ENCODE measurements around the gene DDX59.

DDX59 gene

GRCh38 chr1:200669314-200670241 lies at the start of gene DDX59:
TSS of gene DDX59 (minus strand) at chr1:200669907. CDS start at chr1:200666740, 3,167 bp downstream.
- Histone ChIP-seq H3K36me3 (ENCODE audit: control insufficient read depth, low read depth, low read length) (peaks cover 4% of the 10 kb centered on the region), H3K4me1 (ENCODE audit: control insufficient read depth, low read depth, low read length) (peaks cover 19% of the 10 kb centered on the region), H3K9ac (ENCODE audit: low read length) (peak within 1 kb of the TSS; percentile 90), H3K27ac (ENCODE audit: low read length) (peak within 1 kb of the TSS; percentile 50), H3K9me3 (ENCODE audit: control insufficient read depth, low read depth, low read length) (no peaks in the 10 kb centered on the region), H3K4me3 (ENCODE audit: low read length) (peak within 1 kb of the TSS; percentile 76), H3K27me3 (ENCODE audit: control insufficient read depth, insufficient read depth, low read length) (no peaks in the 10 kb centered on the region)

GRCh38 chr1:200714504-200715187 lies 44.9 kb upstream of the DDX59 start:
- no peaks in the 10 kb centered on the region for H3K4me1 ChIP-seq (ENCODE audit: control insufficient read depth, low read depth, low read length)
- H3K27me3 ChIP-seq (ENCODE audit: control insufficient read depth, insufficient read depth, low read length) = no peaks in the 10 kb centered on the region
- H3K4me3 ChIP-seq (ENCODE audit: low read length) = no peak overlapping the region
- no peaks in the 10 kb centered on the region for H3K9me3 ChIP-seq (ENCODE audit: control insufficient read depth, low read depth, low read length)
- H3K27ac ChIP-seq (ENCODE audit: low read length) = no peak overlapping the region
- H3K9ac ChIP-seq (ENCODE audit: low read length) = no peak overlapping the region
- H3K36me3 ChIP-seq (ENCODE audit: control insufficient read depth, low read depth, low read length) = no peaks in the 10 kb centered on the region

- H3K4me1 ChIP-seq (ENCODE audit: control insufficient read depth, low read depth, low read length) = no peaks in the 10 kb centered on the region
- H3K27me3 ChIP-seq (ENCODE audit: control insufficient read depth, insufficient read depth, low read length) = no peaks in the 10 kb centered on the region
- H3K9ac ChIP-seq (ENCODE audit: low read length) = no peak overlapping the region
- no peak overlapping the region for H3K4me3 ChIP-seq (ENCODE audit: low read length)
- H3K27ac ChIP-seq (ENCODE audit: low read length) = no peak overlapping the region
- no peaks in the 10 kb centered on the region for H3K9me3 ChIP-seq (ENCODE audit: control insufficient read depth, low read depth, low read length)
- H3K36me3 ChIP-seq (ENCODE audit: control insufficient read depth, low read depth, low read length) = no peaks in the 10 kb centered on the region
Observed at GRCh38 chr1:200710166-200710565, 40.5 kb upstream of the DDX59 start.

- Histone ChIP-seq H3K4me3 (ENCODE audit: low read length) (no peak overlapping the region), H3K36me3 (ENCODE audit: control insufficient read depth, low read depth, low read length) (no peaks in the 10 kb centered on the region), H3K4me1 (ENCODE audit: control insufficient read depth, low read depth, low read length) (no peaks in the 10 kb centered on the region), H3K9ac (ENCODE audit: low read length) (no peak overlapping the region), H3K9me3 (ENCODE audit: control insufficient read depth, low read depth, low read length) (no peaks in the 10 kb centered on the region), H3K27me3 (ENCODE audit: control insufficient read depth, insufficient read depth, low read length) (no peaks in the 10 kb centered on the region), H3K27ac (ENCODE audit: low read length) (no peak overlapping the region)
Observed at GRCh38 chr1:200708769-200709168, 39.1 kb upstream of the DDX59 start.

- Histone ChIP-seq H3K9ac (ENCODE audit: low read length) (no peak overlapping the region), H3K9me3 (ENCODE audit: control insufficient read depth, low read depth, low read length) (no peaks in the 10 kb centered on the region), H3K36me3 (ENCODE audit: control insufficient read depth, low read depth, low read length) (no peaks in the 10 kb centered on the region), H3K27ac (ENCODE audit: low read length) (no peak overlapping the region), H3K4me1 (ENCODE audit: control insufficient read depth, low read depth, low read length) (no peaks in the 10 kb centered on the region), H3K27me3 (ENCODE audit: control insufficient read depth, insufficient read depth, low read length) (no peaks in the 10 kb centered on the region), H3K4me3 (ENCODE audit: low read length) (no peak overlapping the region)
Observed at GRCh38 chr1:200708161-200708560, 38.5 kb upstream of the DDX59 start.

- Histone ChIP-seq H3K9ac (ENCODE audit: low read length) (no peak overlapping the region), H3K36me3 (ENCODE audit: control insufficient read depth, low read depth, low read length) (no peaks in the 10 kb centered on the region), H3K4me1 (ENCODE audit: control insufficient read depth, low read depth, low read length) (no peaks in the 10 kb centered on the region), H3K9me3 (ENCODE audit: control insufficient read depth, low read depth, low read length) (no peaks in the 10 kb centered on the region), H3K27me3 (ENCODE audit: control insufficient read depth, insufficient read depth, low read length) (no peaks in the 10 kb centered on the region), H3K4me3 (ENCODE audit: low read length) (no peak overlapping the region), H3K27ac (ENCODE audit: low read length) (no peak overlapping the region)
Observed at GRCh38 chr1:200707116-200707515, 37.4 kb upstream of the DDX59 start.

- no peaks in the 10 kb centered on the region for H3K4me1 ChIP-seq (ENCODE audit: control insufficient read depth, low read depth, low read length)
- no peak overlapping the region for H3K4me3 ChIP-seq (ENCODE audit: low read length)
- H3K27ac ChIP-seq (ENCODE audit: low read length) = no peak overlapping the region
- no peaks in the 10 kb centered on the region for H3K36me3 ChIP-seq (ENCODE audit: control insufficient read depth, low read depth, low read length)
- no peaks in the 10 kb centered on the region for H3K9me3 ChIP-seq (ENCODE audit: control insufficient read depth, low read depth, low read length)
- no peak overlapping the region for H3K9ac ChIP-seq (ENCODE audit: low read length)
- H3K27me3 ChIP-seq (ENCODE audit: control insufficient read depth, insufficient read depth, low read length) = no peaks in the 10 kb centered on the region
Observed at GRCh38 chr1:200706111-200706814, 36.6 kb upstream of the DDX59 start.

- H3K27me3 ChIP-seq (ENCODE audit: control insufficient read depth, insufficient read depth, low read length) = no peaks in the 10 kb centered on the region
- H3K9me3 ChIP-seq (ENCODE audit: control insufficient read depth, low read depth, low read length) = no peaks in the 10 kb centered on the region
- no peak overlapping the region for H3K9ac ChIP-seq (ENCODE audit: low read length)
- no peaks in the 10 kb centered on the region for H3K4me1 ChIP-seq (ENCODE audit: control insufficient read depth, low read depth, low read length)
- H3K27ac ChIP-seq (ENCODE audit: low read length) = no peak overlapping the region
- no peaks in the 10 kb centered on the region for H3K36me3 ChIP-seq (ENCODE audit: control insufficient read depth, low read depth, low read length)
- H3K4me3 ChIP-seq (ENCODE audit: low read length) = no peak overlapping the region
Observed at GRCh38 chr1:200704986-200705500, 35.3 kb upstream of the DDX59 start.

- Histone ChIP-seq H3K4me3 (ENCODE audit: low read length) (no peak overlapping the region), H3K27ac (ENCODE audit: low read length) (no peak overlapping the region), H3K27me3 (ENCODE audit: control insufficient read depth, insufficient read depth, low read length) (no peaks in the 10 kb centered on the region), H3K9ac (ENCODE audit: low read length) (no peak overlapping the region), H3K4me1 (ENCODE audit: control insufficient read depth, low read depth, low read length) (no peaks in the 10 kb centered on the region), H3K36me3 (ENCODE audit: control insufficient read depth, low read depth, low read length) (no peaks in the 10 kb centered on the region), H3K9me3 (ENCODE audit: control insufficient read depth, low read depth, low read length) (no peaks in the 10 kb centered on the region)
Observed at GRCh38 chr1:200699871-200700270, 30.2 kb upstream of the DDX59 start.

- H3K4me1 ChIP-seq (ENCODE audit: control insufficient read depth, low read depth, low read length) = no peaks in the 10 kb centered on the region
- H3K9ac ChIP-seq (ENCODE audit: low read length) = no peak overlapping the region
- no peaks in the 10 kb centered on the region for H3K36me3 ChIP-seq (ENCODE audit: control insufficient read depth, low read depth, low read length)
- no peaks in the 10 kb centered on the region for H3K27me3 ChIP-seq (ENCODE audit: control insufficient read depth, insufficient read depth, low read length)
- H3K4me3 ChIP-seq (ENCODE audit: low read length) = no peak overlapping the region
- no peaks in the 10 kb centered on the region for H3K9me3 ChIP-seq (ENCODE audit: control insufficient read depth, low read depth, low read length)
- H3K27ac ChIP-seq (ENCODE audit: low read length) = no peak overlapping the region
Observed at GRCh38 chr1:200694738-200695137, 25.0 kb upstream of the DDX59 start.

GRCh38 chr1:200693327-200693726 lies 23.6 kb upstream of the DDX59 start:
- Histone ChIP-seq H3K4me3 (ENCODE audit: low read length) (no peak overlapping the region), H3K27me3 (ENCODE audit: control insufficient read depth, insufficient read depth, low read length) (no peaks in the 10 kb centered on the region), H3K9ac (ENCODE audit: low read length) (no peak overlapping the region), H3K36me3 (ENCODE audit: control insufficient read depth, low read depth, low read length) (no peaks in the 10 kb centered on the region), H3K27ac (ENCODE audit: low read length) (no peak overlapping the region), H3K9me3 (ENCODE audit: control insufficient read depth, low read depth, low read length) (no peaks in the 10 kb centered on the region), H3K4me1 (ENCODE audit: control insufficient read depth, low read depth, low read length) (no peaks in the 10 kb centered on the region)
